Measurements from ENCODE around the gene TLL2.

DNA sequence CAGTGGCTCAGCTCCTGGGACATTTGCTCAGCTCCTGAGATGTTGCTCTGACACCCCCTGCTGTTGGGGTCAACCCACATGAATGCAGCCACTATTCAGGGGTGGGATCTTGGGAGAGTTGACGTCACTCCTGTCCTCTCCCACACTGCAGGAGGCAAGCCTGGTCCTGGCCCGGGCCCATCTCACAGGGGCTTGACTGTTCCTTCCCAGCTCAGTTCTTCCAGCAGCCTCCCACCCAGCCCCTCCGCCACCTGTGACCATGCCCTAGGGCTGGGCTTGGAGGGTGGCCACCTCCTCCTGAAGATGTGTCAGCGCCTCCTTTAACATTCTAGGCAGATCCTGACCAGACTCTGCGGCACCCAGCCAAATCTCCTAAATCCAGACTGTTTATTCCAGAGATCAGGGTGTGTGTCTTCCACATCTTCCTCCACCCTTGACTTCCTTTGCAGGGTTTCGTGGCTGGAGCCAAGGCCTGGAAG lies 135.9 kb downstream of the TLL2 start:
- TF ChIP-seq POLR2AphosphoS5 (IDR thresholded peaks at IDR 0.05; ENCODE audit: borderline replicate concordance, low read depth, low read length), result no peak
- no peak for TF ChIP-seq EZH2 (IDR thresholded peaks at IDR 0.05)
- TF ChIP-seq FOXP2 (optimal IDR thresholded peaks at IDR 0.05; ENCODE audit: control extremely low read depth, extremely low read length, insufficient read depth), result no peak
